Neuronal stem cell (in vitro differentiated cells): ENCODE measurements around the gene COL5A2.

Source experiments
- DNase-seq: peaks from one replicate; pipeline ENCODE4 v3.0.0-alpha.2; 2013; ENCODE audit warnings: low spot score
- H2AFZ ChIP-seq: one replicate; pipeline ENCODE4 v1.6.1; 2013; ENCODE audit warnings: mild to moderate bottlenecking, low read length, inconsistent platforms
- H2AK5ac ChIP-seq: 2 replicates; pipeline ENCODE4 v1.6.1; 2013; ENCODE audit warnings: low read depth, mild to moderate bottlenecking, inconsistent platforms, low read length, moderate library complexity, mixed read lengths
- H2BK120ac ChIP-seq: 2 replicates; pipeline ENCODE4 v1.6.1; 2013; ENCODE audit warnings: low read depth, mild to moderate bottlenecking, inconsistent platforms, low read length, moderate library complexity, mixed read lengths
- H2BK12ac ChIP-seq: one replicate; pipeline ENCODE4 v1.6.1; 2013; ENCODE audit warnings: low read length, inconsistent platforms
- H2BK15ac ChIP-seq: 2 replicates; pipeline ENCODE4 v1.6.1; 2013; ENCODE audit warnings: mild to moderate bottlenecking, low read length, inconsistent platforms, mixed read lengths
- H2BK5ac ChIP-seq: one replicate; pipeline ENCODE4 v1.6.1; 2013; ENCODE audit warnings: inconsistent platforms, mild to moderate bottlenecking, low read length, moderate library complexity
- H3K14ac ChIP-seq: one replicate; pipeline ENCODE4 v1.6.1; 2013; ENCODE audit warnings: low read length, inconsistent platforms
- H3K18ac ChIP-seq: 2 replicates; pipeline ENCODE4 v1.6.1; 2013; ENCODE audit warnings: low read length, inconsistent platforms
- H3K23ac ChIP-seq: 2 replicates; pipeline ENCODE4 v1.6.1; 2013; ENCODE audit warnings: low read depth, mild to moderate bottlenecking, mixed read lengths, low read length, inconsistent platforms; ENCODE audit not compliant: poor library complexity
- H3K27ac ChIP-seq: replicated peaks from 3 replicates; pipeline ENCODE4 v1.5.1; 2013; ENCODE audit warnings: low read length, inconsistent platforms
- H3K27me3 ChIP-seq, 3 experiments: 2 replicates each; pipeline ENCODE4 v1.6.1; 2013; ENCODE audit warnings: low read length in 3 of 3, mild to moderate bottlenecking in 2 of 3, inconsistent platforms in 1 of 3, low read depth in 1 of 3, mixed read lengths in 1 of 3, moderate library complexity in 1 of 3; ENCODE audit not compliant: control insufficient read depth in 3 of 3, insufficient read depth in 3 of 3
- H3K36me3 ChIP-seq, 2 donors: replicated peaks in 1 of 2; 2 replicates each; pipeline ENCODE4 v1.6.1; 2013; ENCODE audit warnings: low read length in 2 of 2; ENCODE audit not compliant: control insufficient read depth in 2 of 2, insufficient read depth in 2 of 2
- H3K4ac ChIP-seq: 2 replicates; pipeline ENCODE4 v1.6.1; 2013; ENCODE audit warnings: inconsistent platforms, mild to moderate bottlenecking, low read length, moderate library complexity
- H3K4me1 ChIP-seq, 2 donors: 1 replicate in 1 of 2; 2 replicates in 1 of 2; pipeline ENCODE4 v1.6.1; 2013; ENCODE audit warnings: low read length in 2 of 2, low read depth in 1 of 2; ENCODE audit not compliant: control insufficient read depth in 2 of 2, insufficient read depth in 1 of 2
- H3K4me2 ChIP-seq: one replicate; pipeline ENCODE4 v1.6.1; 2013; ENCODE audit warnings: mild to moderate bottlenecking, low read length, inconsistent platforms; ENCODE audit not compliant: insufficient read depth, poor library complexity, severe bottlenecking
- H3K4me3 ChIP-seq, 2 donors: 2 replicates each; pipeline ENCODE4 v1.5.1; 2013; ENCODE audit warnings: low read length in 2 of 2, mild to moderate bottlenecking in 2 of 2, inconsistent platforms in 1 of 2, moderate library complexity in 1 of 2
- H3K79me1 ChIP-seq: one replicate; pipeline ENCODE4 v1.6.1; 2013; ENCODE audit warnings: low read depth, mild to moderate bottlenecking, inconsistent platforms, low read length, moderate library complexity
- H3K9ac ChIP-seq: one replicate; pipeline ENCODE4 v1.6.1; 2013; ENCODE audit warnings: mild to moderate bottlenecking, low read depth, low read length, inconsistent platforms; ENCODE audit not compliant: poor library complexity
- H3K9me3 ChIP-seq, 2 donors: replicated peaks in 1 of 2; 2 replicates each; pipeline versions ENCODE3 to v1.6.1; 2013; ENCODE audit warnings: low read length in 2 of 2, mild to moderate bottlenecking in 2 of 2, inconsistent platforms in 1 of 2, low read depth in 1 of 2, mixed read lengths in 1 of 2, moderate library complexity in 1 of 2; ENCODE audit not compliant: control insufficient read depth in 2 of 2, insufficient read depth in 1 of 2
- H4K8ac ChIP-seq: one replicate; pipeline ENCODE4 v1.6.1; 2013; ENCODE audit warnings: low read depth, mild to moderate bottlenecking, inconsistent platforms, low read length, moderate library complexity
- H4K91ac ChIP-seq: one replicate; pipeline ENCODE4 v1.6.1; 2013; ENCODE audit warnings: low read length, low read depth, mild to moderate bottlenecking, inconsistent platforms; ENCODE audit not compliant: poor library complexity
- WGBS, 2 donors: extraction: QIAGEN DNeasy Blood & Tissue Kit; methylation state at CpG; one replicate each; pipeline ENCODE4 v1.1.7; 2013; ENCODE audit warnings: missing lambda C conversion rate in 2 of 2, mixed read lengths in 1 of 2; ENCODE audit not compliant: insufficient read length in 2 of 2, insufficient replicate concordance in 1 of 2; ENCODE audit errors: extremely low coverage in 2 of 2; 5-methylcytosine and 5-hydroxymethylcytosine counted together

The COL5A2 gene

DNA sequence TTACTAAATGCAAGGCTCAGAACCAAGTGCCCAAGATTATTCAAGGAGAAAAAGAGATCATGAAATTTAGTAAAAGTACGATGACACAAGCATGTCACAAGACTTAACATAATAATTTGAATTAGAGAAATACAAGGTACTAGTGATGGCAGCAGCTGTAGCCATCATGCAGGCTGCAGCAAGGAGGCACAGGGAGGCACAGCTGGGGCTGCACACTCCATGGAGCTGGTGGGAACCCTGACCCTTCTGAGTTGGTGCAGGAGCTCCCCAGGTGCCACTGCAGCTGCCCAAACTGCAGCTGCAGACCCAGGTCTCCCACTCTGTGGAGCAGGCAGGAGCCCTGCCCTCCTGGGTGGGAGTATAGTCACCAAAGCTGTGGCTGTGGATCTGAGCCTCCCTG lies 159.4 kb downstream of the COL5A2 start:
- no CpG with 5 or more reads among the region's 1 CpG for WGBS, 2 donors
- no peak overlapping the region for H3K27ac ChIP-seq

DNA sequence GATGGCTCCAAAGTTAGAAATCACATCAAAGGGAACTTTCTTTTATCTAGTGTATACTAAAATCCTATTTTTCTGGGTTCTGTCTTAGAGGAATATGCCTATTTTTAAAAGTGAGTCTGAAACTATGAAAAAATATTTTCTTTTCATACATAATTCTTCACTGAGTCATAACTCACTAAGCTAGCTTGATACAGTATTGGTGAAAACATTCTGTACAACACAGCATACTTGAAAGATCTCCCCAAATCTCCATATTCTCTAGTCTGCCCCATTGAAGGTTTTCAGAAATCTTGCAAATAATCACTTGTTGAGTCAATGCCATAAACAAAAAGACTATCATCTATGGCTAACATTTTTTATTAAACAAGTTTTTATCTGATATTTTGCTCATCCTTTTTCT lies 160.9 kb downstream of the COL5A2 start:
- H3K27ac ChIP-seq = no peak overlapping the region
- H2BK12ac ChIP-seq = no peak overlapping the region
- no peak overlapping the region for H4K91ac ChIP-seq
- no peak overlapping the region for H3K14ac ChIP-seq
- DNase-seq = no peak
- no peak overlapping the region for H2AFZ ChIP-seq
- H3K27me3 ChIP-seq = no peaks in the 10 kb centered on the region
- H3K36me3 ChIP-seq = no peaks in the 10 kb centered on the region
- no peaks in the 10 kb centered on the region for H3K79me1 ChIP-seq
- H2BK5ac ChIP-seq = no peak overlapping the region
- no peak overlapping the region for H2AK5ac ChIP-seq
- no peak overlapping the region for H3K4me3 ChIP-seq
- no peaks in the 10 kb centered on the region for H3K9me3 ChIP-seq
- H2BK120ac ChIP-seq = no peak overlapping the region
- no peak overlapping the region for H2BK15ac ChIP-seq
- H4K8ac ChIP-seq = no peak overlapping the region
- peaks cover 0 to 15% of the 10 kb centered on the region in 2 donors for H3K4me1 ChIP-seq
- H3K23ac ChIP-seq = no peak overlapping the region
- H3K4ac ChIP-seq = no peak overlapping the region
- no peak overlapping the region for H3K4me2 ChIP-seq
- no peak overlapping the region for H3K9ac ChIP-seq
- H3K18ac ChIP-seq = no peak overlapping the region

More for the DNA sequence above, 159.4 kb downstream of the COL5A2 start:
- no peak overlapping the region for H2BK120ac ChIP-seq
- no peak overlapping the region for H3K23ac ChIP-seq
- H4K8ac ChIP-seq = no peak overlapping the region
- no peaks in the 10 kb centered on the region for H3K36me3 ChIP-seq
- no peak overlapping the region for H2BK15ac ChIP-seq
- peak overlapping the region; percentile 89 for H3K18ac ChIP-seq
- no peak overlapping the region for H3K4ac ChIP-seq
- no peak overlapping the region for H2BK5ac ChIP-seq
- peak overlapping the region in 1 of 2 donors; percentile 39 for H3K4me3 ChIP-seq
- peak overlapping the region; percentile 86 for H2AK5ac ChIP-seq
- H2AFZ ChIP-seq = no peak overlapping the region
- no peak overlapping the region for H3K9ac ChIP-seq
- H3K4me1 ChIP-seq = peaks cover 0 to 10% of the 10 kb centered on the region in 2 donors
- H3K79me1 ChIP-seq = no peaks in the 10 kb centered on the region
- DNase-seq = no peak
- no peaks in the 10 kb centered on the region for H3K9me3 ChIP-seq
- no peak overlapping the region for H3K4me2 ChIP-seq
- H4K91ac ChIP-seq = no peak overlapping the region
- H2BK12ac ChIP-seq = no peak overlapping the region
- H3K27me3 ChIP-seq = no peaks in the 10 kb centered on the region
- no peak overlapping the region for H3K14ac ChIP-seq

DNA sequence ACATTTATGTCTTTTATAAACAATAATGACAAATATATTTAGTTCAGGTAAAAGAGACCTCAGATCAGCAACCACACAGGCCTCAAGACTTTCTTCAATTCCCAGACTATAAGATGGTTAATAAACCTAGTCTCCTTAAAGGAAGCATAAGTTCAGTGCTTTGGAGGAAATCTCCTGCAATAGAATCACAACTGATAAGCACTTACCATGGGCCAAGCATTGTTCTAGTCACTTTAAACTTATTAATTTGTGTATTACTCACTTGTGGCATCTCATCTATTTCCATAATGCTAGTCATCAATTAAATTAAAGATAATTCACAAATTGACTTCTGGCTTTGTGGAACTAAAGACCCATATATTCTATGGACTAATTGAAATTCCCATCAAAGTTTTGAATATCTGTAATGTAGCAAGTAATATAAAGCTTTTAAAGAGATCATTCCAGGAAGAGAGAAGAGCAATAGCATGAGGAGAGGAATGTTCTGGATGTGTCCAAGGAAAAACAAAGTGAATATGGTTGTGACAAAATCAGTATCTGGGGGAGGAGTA lies 163.2 kb downstream of the COL5A2 start:
- no peaks in the 10 kb centered on the region for H3K79me1 ChIP-seq
- no peak overlapping the region for H3K4me3 ChIP-seq
- H3K18ac ChIP-seq = no peak overlapping the region
- H4K91ac ChIP-seq = no peak overlapping the region
- H3K27ac ChIP-seq = no peak overlapping the region
- H3K4ac ChIP-seq = no peak overlapping the region
- DNase-seq = no peak
- no peak overlapping the region for H2BK12ac ChIP-seq
- H3K9me3 ChIP-seq = no peaks in the 10 kb centered on the region
- H2BK120ac ChIP-seq = no peak overlapping the region
- H2BK15ac ChIP-seq = no peak overlapping the region
- peaks cover 0 to 13% of the 10 kb centered on the region in 2 donors for H3K4me1 ChIP-seq
- H4K8ac ChIP-seq = no peak overlapping the region
- no peak overlapping the region for H2BK5ac ChIP-seq
- H3K23ac ChIP-seq = no peak overlapping the region
- no peak overlapping the region for H2AFZ ChIP-seq
- H3K9ac ChIP-seq = no peak overlapping the region
- no peak overlapping the region for H2AK5ac ChIP-seq
- H3K14ac ChIP-seq = no peak overlapping the region
- H3K36me3 ChIP-seq = no peaks in the 10 kb centered on the region
- no peak overlapping the region for H3K4me2 ChIP-seq
- H3K27me3 ChIP-seq = no peaks in the 10 kb centered on the region

DNA sequence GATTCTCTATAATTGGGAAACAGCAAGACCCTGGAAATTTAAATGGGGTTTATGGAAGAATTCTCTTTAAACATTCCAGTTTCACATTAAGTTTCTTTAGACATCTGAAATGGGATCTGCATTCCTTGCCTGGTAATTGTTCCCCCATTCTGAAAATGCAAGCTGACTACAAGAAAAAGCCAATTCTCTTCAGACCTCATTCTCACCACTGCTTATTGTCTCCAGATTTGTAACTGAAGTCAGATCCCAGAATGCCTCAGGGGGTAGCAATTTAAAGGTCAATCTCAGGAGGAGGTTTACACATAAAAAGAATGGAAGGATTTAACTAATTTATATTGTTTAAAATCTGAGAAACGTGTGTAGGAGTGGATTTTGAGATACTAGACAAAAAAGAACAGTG lies 164.2 kb downstream of the COL5A2 start:
- peak overlapping the region; percentile 57 for H2AFZ ChIP-seq
- no peak overlapping the region for H3K23ac ChIP-seq
- no peak overlapping the region for H3K4me3 ChIP-seq
- H3K79me1 ChIP-seq = no peaks in the 10 kb centered on the region
- no peak overlapping the region for H3K9ac ChIP-seq
- no peak overlapping the region for H4K91ac ChIP-seq
- H2BK12ac ChIP-seq = no peak overlapping the region
- H3K4ac ChIP-seq = no peak overlapping the region
- H4K8ac ChIP-seq = no peak overlapping the region
- no peaks in the 10 kb centered on the region for H3K27me3 ChIP-seq
- peaks cover 0 to 13% of the 10 kb centered on the region in 2 donors for H3K4me1 ChIP-seq
- no peaks in the 10 kb centered on the region for H3K36me3 ChIP-seq
- H3K27ac ChIP-seq = no peak overlapping the region
- H3K14ac ChIP-seq = no peak overlapping the region
- no peak overlapping the region for H3K4me2 ChIP-seq
- H2AK5ac ChIP-seq = no peak overlapping the region
- H2BK5ac ChIP-seq = no peak overlapping the region
- H2BK120ac ChIP-seq = no peak overlapping the region
- no peaks in the 10 kb centered on the region for H3K9me3 ChIP-seq
- H2BK15ac ChIP-seq = no peak overlapping the region
- DNase-seq = peak; percentile 20
- no peak overlapping the region for H3K18ac ChIP-seq
- no CpG with 5 or more reads among the region's 1 CpG for WGBS, 2 donors
